Right lung (tissue), 5 donors: Measurements from ENCODE around the gene PSAPL1. TPM values are rescaled to one million over a fixed set of nuclear protein-coding genes. Genes with fewer than 3 reads are reported as not detected.
"Not testable (repeated sequence)": the region's sequence is repeated elsewhere in the genome, so short reads cannot be mapped to it uniquely, and the experiment has no call there.

ENCODE experiments used
- DNase-seq, 2 donors: peaks; one replicate each; pipeline ENCODE4 v3.0.0-alpha.2; 2013
- polyA plus RNA-seq, 5 donors: library from polyadenylated mRNA; unstranded; fragments of 120-200 nt; gene quantifications; one replicate each; pipeline versions ENCODE4 v1.2.1 to v1.2.3, GENCODE V29; 2013; ENCODE audit warnings: inconsistent platforms in 1 of 5, low replicate concordance in 1 of 5; ENCODE audit not compliant: insufficient read length in 5 of 5, insufficient read depth in 1 of 5

The PSAPL1 gene
- polyA plus RNA-seq, 5 donors, result 0.04 to 0.10 (median 0.07) TPM; not detected in 1

GRCh38 chr4:7458477-7458876, 23.7 kb upstream of the PSAPL1 start:
- DNase-seq, result no peak

- no peak for DNase-seq
Measured at GRCh38 chr4:7458066-7458425, 23.3 kb upstream of the PSAPL1 start.

GRCh38 chr4:7457201-7458065, 22.7 kb upstream of the PSAPL1 start:
- DNase-seq, result no peak

GRCh38 chr4:7452802-7453201, 18.1 kb upstream of the PSAPL1 start:
- DNase-seq, result not testable (repeated sequence)

- DNase-seq, result no peak
Measured at GRCh38 chr4:7451800-7452199, 17.1 kb upstream of the PSAPL1 start.

- DNase-seq, result no peak
Measured at GRCh38 chr4:7451434-7451789, 16.7 kb upstream of the PSAPL1 start.

GRCh38 chr4:7450775-7451433, 16.2 kb upstream of the PSAPL1 start:
- no peak for DNase-seq

- DNase-seq, result no peak
Measured at GRCh38 chr4:7448036-7448435, 13.3 kb upstream of the PSAPL1 start.

GRCh38 chr4:7447236-7447635, 12.5 kb upstream of the PSAPL1 start:
- DNase-seq, result no peak

GRCh38 chr4:7444731-7445130, 10.0 kb upstream of the PSAPL1 start:
- no peak for DNase-seq

- DNase-seq, result no peak
Measured at GRCh38 chr4:7444314-7444713, 9.6 kb upstream of the PSAPL1 start.

- DNase-seq, result no peak
Measured at GRCh38 chr4:7442574-7443162, 7.9 kb upstream of the PSAPL1 start.

GRCh38 chr4:7441201-7441600, 6.5 kb upstream of the PSAPL1 start:
- no peak for DNase-seq

GRCh38 chr4:7439699-7440098, 5.0 kb upstream of the PSAPL1 start:
- DNase-seq, result no peak

- DNase-seq, result no peak
Measured at GRCh38 chr4:7436256-7436655, 1.5 kb upstream of the PSAPL1 start.

- no peak for DNase-seq
Measured at GRCh38 chr4:7435471-7436061, 836 bp upstream of the PSAPL1 start.

- DNase-seq, result no peak
Measured at GRCh38 chr4:7434141-7434765, 477 bp downstream of the PSAPL1 start.

- DNase-seq, result no peak
Measured at GRCh38 chr4:7433376-7434140, 1.2 kb downstream of the PSAPL1 start.

GRCh38 chr4:7432531-7433375, 2.0 kb downstream of the PSAPL1 start:
- DNase-seq, result no peak
